Karpas-422 (cell line): Measurements from ENCODE around the gene MDH2. TPM values are rescaled to one million over a fixed set of nuclear protein-coding genes. Genes with fewer than 3 reads are reported as not detected.
"Not testable (repeated sequence)": the region's sequence is repeated elsewhere in the genome, so short reads cannot be mapped to it uniquely, and the experiment has no call there.

Source experiments
- DNase-seq: peaks from one replicate; pipeline ENCODE4 v3.0.0-alpha.2; 2015
- H2AFZ ChIP-seq: fragments of 200-600 bp; sonication (generic); 2 replicates; pipeline ENCODE4 v1.6.1; 2014; ENCODE audit warnings: antibody characterized with exemption, low read length, mixed read lengths
- H3K27ac ChIP-seq: fragments of 200-600 bp; sonication (generic); 2 replicates; pipeline ENCODE4 v1.5.1; 2014; ENCODE audit warnings: mild to moderate bottlenecking, low read length, moderate library complexity
- H3K27me3 ChIP-seq: fragments of 200-600 bp; sonication (generic); 2 replicates; pipeline ENCODE4 v1.6.1; 2014; ENCODE audit warnings: low read length, mixed read lengths
- H3K36me3 ChIP-seq: fragments of 200-600 bp; sonication (generic); 2 replicates; pipeline ENCODE4 v1.6.1; 2014; ENCODE audit warnings: low read length, mixed read lengths; ENCODE audit not compliant: insufficient read depth
- H3K4me1 ChIP-seq: fragments of 200-600 bp; sonication (generic); 2 replicates; pipeline ENCODE4 v1.6.1; 2014; ENCODE audit warnings: mild to moderate bottlenecking, low read length, mixed read lengths
- H3K4me2 ChIP-seq: fragments of 200-600 bp; sonication (generic); 2 replicates; pipeline ENCODE4 v1.6.1; 2014; ENCODE audit warnings: low read length, low read depth, mild to moderate bottlenecking; ENCODE audit not compliant: poor library complexity, severe bottlenecking
- H3K4me3 ChIP-seq: fragments of 200-600 bp; sonication (generic); 2 replicates; pipeline ENCODE4 v1.5.1; 2014; ENCODE audit warnings: mild to moderate bottlenecking, antibody characterized with exemption, low read length, mixed read lengths
- H3K79me2 ChIP-seq: fragments of 200-600 bp; sonication (generic); 2 replicates; pipeline ENCODE4 v1.6.1; 2014; ENCODE audit warnings: mild to moderate bottlenecking, low read length, mixed read lengths
- H3K9ac ChIP-seq: fragments of 200-600 bp; sonication (generic); 2 replicates; pipeline ENCODE4 v1.6.0; 2014; ENCODE audit warnings: low read length
- H3K9me2 ChIP-seq: fragments of 200-600 bp; sonication (generic), shearing (Covaris generic); replicated peaks from 2 replicates; pipeline ENCODE4 v1.6.0; 2014; ENCODE audit warnings: mild to moderate bottlenecking, low read length, moderate library complexity; ENCODE audit not compliant: insufficient read depth
- H3K9me3 ChIP-seq: fragments of 300-700, 200-600 bp; sonication (generic); 2 replicates; pipeline ENCODE4 v1.6.1; 2014; ENCODE audit warnings: low read length, mixed read lengths
- H4K20me1 ChIP-seq: fragments of 200-600 bp; sonication (generic); 2 replicates; pipeline ENCODE4 v1.6.1; 2014; ENCODE audit warnings: mild to moderate bottlenecking, antibody characterized with exemption, low read length, low read depth; ENCODE audit not compliant: insufficient read depth
- total RNA-seq: library from RNA; depleted of rRNA; stranded (reverse); fragments of >200 nt; shearing (Covaris generic); gene quantifications from 2 replicates; pipeline ENCODE4 v1.2.3, GENCODE V29; 2014; ENCODE audit warnings: low replicate concordance

The MDH2 gene
- total RNA-seq, 1 experiment from 2014 or later = 142 TPM

GRCh38 chr7:76058745-76059144 lies 10.8 kb downstream of the MDH2 start:
- H3K9me3 ChIP-seq, H3K27me3 ChIP-seq, H3K9me2 ChIP-seq, H3K4me2 ChIP-seq, H3K4me3 ChIP-seq, H3K4me1 ChIP-seq, DNase-seq, H2AFZ ChIP-seq, H3K9ac ChIP-seq, H3K27ac ChIP-seq: not testable (repeated sequence)
- Histone ChIP-seq H3K79me2 (peaks cover 20% of the 10 kb centered on the region), H4K20me1 (peaks cover 36% of the 10 kb centered on the region), H3K36me3 (peaks cover 34% of the 10 kb centered on the region)

DNA sequence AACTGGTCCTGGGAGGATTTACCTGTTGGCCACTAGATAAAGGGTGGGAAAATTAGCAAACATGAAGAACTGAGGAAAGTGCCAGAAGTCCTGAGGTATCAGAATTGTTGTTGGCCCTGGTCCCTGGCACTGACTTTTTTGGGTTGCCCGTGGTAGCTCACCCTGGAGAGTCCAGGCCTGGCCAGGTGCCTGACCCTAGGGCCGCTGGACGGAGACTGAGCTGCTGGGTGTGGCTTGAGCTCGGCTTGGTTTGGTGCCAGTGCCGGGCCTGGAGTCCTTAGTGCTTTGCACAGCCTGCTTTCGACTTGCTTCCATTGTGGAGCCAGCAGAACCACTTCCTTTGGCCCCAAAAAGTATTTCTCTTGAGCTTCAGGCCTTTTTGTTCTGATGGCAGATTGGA lies 12.9 kb downstream of the MDH2 start:
- H3K27me3 ChIP-seq = no peaks in the 10 kb centered on the region
- H3K4me2 ChIP-seq = no peak overlapping the region
- no peak overlapping the region for H2AFZ ChIP-seq
- DNase-seq = no peak
- no peaks in the 10 kb centered on the region for H3K9me2 ChIP-seq
- no peaks in the 10 kb centered on the region for H3K4me1 ChIP-seq
- H3K36me3 ChIP-seq = peaks cover 33% of the 10 kb centered on the region
- H4K20me1 ChIP-seq = peaks cover 19% of the 10 kb centered on the region
- H3K9ac ChIP-seq = no peak overlapping the region
- no peak overlapping the region for H3K4me3 ChIP-seq
- H3K9me3 ChIP-seq = no peaks in the 10 kb centered on the region
- H3K79me2 ChIP-seq = 0 out of 2 replicates have a peak, but pooled peaks cover 2% of the 10 kb centered on the region
- no peak overlapping the region for H3K27ac ChIP-seq

DNA sequence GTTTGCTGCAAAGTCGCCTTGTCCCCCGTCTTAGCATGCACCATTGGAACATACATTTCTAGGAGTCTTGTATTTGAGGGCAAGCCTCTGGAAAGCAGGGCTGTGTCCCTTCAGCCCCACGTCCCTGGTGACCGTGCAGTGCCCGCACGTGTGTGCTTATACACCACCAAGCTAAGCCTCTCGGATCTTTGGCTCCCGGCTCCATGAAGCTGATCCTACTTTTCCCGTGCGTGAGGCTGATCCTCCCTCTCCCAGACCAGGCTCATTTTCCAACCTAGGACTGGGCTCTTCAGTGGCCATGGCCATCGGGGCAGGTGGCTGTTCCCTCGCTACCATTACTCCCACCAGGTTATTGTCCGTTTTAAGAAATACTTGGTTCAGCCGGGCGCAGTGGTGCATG lies 14.3 kb downstream of the MDH2 start:
- H4K20me1 ChIP-seq = peaks cover 19% of the 10 kb centered on the region
- H3K79me2 ChIP-seq = no peaks in the 10 kb centered on the region
- no peak overlapping the region for H3K27ac ChIP-seq
- no peaks in the 10 kb centered on the region for H3K27me3 ChIP-seq
- no peaks in the 10 kb centered on the region for H3K9me3 ChIP-seq
- H3K4me2 ChIP-seq = no peak overlapping the region
- H3K9ac ChIP-seq = no peak overlapping the region
- no peak overlapping the region for H3K4me3 ChIP-seq
- no peak overlapping the region for H2AFZ ChIP-seq
- DNase-seq = no peak
- H3K4me1 ChIP-seq = no peaks in the 10 kb centered on the region
- peaks cover 33% of the 10 kb centered on the region for H3K36me3 ChIP-seq
- no peaks in the 10 kb centered on the region for H3K9me2 ChIP-seq

DNA sequence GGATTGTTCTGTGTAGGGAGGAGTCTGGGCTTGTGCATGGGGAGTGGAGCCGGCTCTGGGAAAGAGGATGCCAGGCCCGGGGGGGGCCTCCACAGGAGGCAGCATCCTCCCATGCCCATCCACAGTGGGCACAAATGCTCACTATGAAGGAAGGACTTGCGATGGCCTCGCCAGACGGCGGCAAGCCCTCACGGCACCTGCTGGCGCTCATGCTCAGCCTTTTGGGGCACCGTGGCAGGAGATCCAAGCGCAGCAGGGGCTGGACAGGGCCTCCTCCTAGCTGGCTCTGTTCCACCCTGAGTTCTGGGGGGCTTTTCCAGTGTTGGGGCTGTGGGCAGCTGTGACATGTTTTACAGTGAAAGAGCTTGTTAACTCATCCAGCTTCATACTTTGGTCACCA lies 15.2 kb downstream of the MDH2 start:
- Histone ChIP-seq H3K79me2 (no peaks in the 10 kb centered on the region), H4K20me1 (peaks cover 10% of the 10 kb centered on the region), H3K9ac (no peak overlapping the region), H3K9me3 (no peaks in the 10 kb centered on the region), H3K36me3 (peaks cover 25% of the 10 kb centered on the region), H3K9me2 (no peaks in the 10 kb centered on the region), H2AFZ (no peak overlapping the region), H3K27ac (no peak overlapping the region), H3K27me3 (no peaks in the 10 kb centered on the region), H3K4me2 (no peak overlapping the region), H3K4me3 (no peak overlapping the region), H3K4me1 (no peaks in the 10 kb centered on the region)
- DNase-seq = no peak

DNA sequence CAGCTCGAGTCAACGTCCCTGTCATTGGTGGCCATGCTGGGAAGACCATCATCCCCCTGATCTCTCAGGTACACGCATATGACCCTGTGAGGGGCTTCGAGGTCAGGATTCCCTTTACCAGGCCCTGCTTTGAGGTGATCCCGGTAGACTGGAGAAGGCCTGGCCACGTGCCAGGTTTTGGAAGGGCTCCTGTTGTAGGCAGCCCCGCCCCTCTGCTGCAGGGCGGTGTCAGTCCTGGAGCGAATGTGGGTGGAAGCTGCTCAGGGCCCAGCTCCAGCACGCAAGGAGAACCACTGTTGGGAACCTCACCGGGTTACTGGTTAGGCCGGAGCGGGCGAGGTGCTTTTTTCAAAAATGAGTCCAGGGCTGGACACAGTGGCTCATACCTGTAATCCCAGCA lies 15.6 kb downstream of the MDH2 start:
- H3K79me2 ChIP-seq = no peaks in the 10 kb centered on the region
- no peak for DNase-seq
- H3K4me1 ChIP-seq = no peaks in the 10 kb centered on the region
- no peak overlapping the region for H3K9ac ChIP-seq
- no peak overlapping the region for H3K27ac ChIP-seq
- peaks cover 23% of the 10 kb centered on the region for H3K36me3 ChIP-seq
- H3K4me3 ChIP-seq = no peak overlapping the region
- H4K20me1 ChIP-seq = peaks cover 10% of the 10 kb centered on the region
- no peaks in the 10 kb centered on the region for H3K9me3 ChIP-seq
- no peak overlapping the region for H3K4me2 ChIP-seq
- H3K27me3 ChIP-seq = no peaks in the 10 kb centered on the region
- H2AFZ ChIP-seq = no peak overlapping the region
- H3K9me2 ChIP-seq = no peaks in the 10 kb centered on the region

GRCh38 chr7:76064208-76064970 lies 16.5 kb downstream of the MDH2 start:
- H3K4me2 ChIP-seq = no peak overlapping the region
- no peak overlapping the region for H3K4me3 ChIP-seq
- no peak for DNase-seq
- H3K9me2 ChIP-seq = no peaks in the 10 kb centered on the region
- H2AFZ ChIP-seq = no peak overlapping the region
- peaks cover 20% of the 10 kb centered on the region for H3K36me3 ChIP-seq
- no peak overlapping the region for H3K9ac ChIP-seq
- no peak overlapping the region for H3K27ac ChIP-seq
- no peaks in the 10 kb centered on the region for H3K79me2 ChIP-seq
- H4K20me1 ChIP-seq = peaks cover 10% of the 10 kb centered on the region
- no peaks in the 10 kb centered on the region for H3K4me1 ChIP-seq
- no peaks in the 10 kb centered on the region for H3K27me3 ChIP-seq
- H3K9me3 ChIP-seq = no peaks in the 10 kb centered on the region

- Histone ChIP-seq H2AFZ (no peak overlapping the region), H3K9me3 (no peaks in the 10 kb centered on the region), H3K4me1 (no peaks in the 10 kb centered on the region), H3K27me3 (no peaks in the 10 kb centered on the region), H3K4me3 (no peak overlapping the region), H4K20me1 (peaks cover 10% of the 10 kb centered on the region), H3K79me2 (no peaks in the 10 kb centered on the region), H3K27ac (no peak overlapping the region), H3K9me2 (no peaks in the 10 kb centered on the region), H3K4me2 (no peak overlapping the region), H3K36me3 (peaks cover 16% of the 10 kb centered on the region), H3K9ac (no peak overlapping the region)
- no peak for DNase-seq
Measured at GRCh38 chr7:76065016-76065612, 17.2 kb downstream of the MDH2 start.

GRCh38 chr7:76066716-76067503 lies 19.0 kb downstream of the MDH2 start:
- Histone ChIP-seq H3K9ac (no peak overlapping the region), H3K4me2 (no peak overlapping the region), H3K4me1 (no peaks in the 10 kb centered on the region), H3K36me3 (peaks cover 8% of the 10 kb centered on the region), H3K27me3 (no peaks in the 10 kb centered on the region), H3K4me3 (no peak overlapping the region), H2AFZ (no peak overlapping the region), H3K79me2 (no peaks in the 10 kb centered on the region), H4K20me1 (peaks cover 10% of the 10 kb centered on the region), H3K9me2 (no peaks in the 10 kb centered on the region), H3K27ac (no peak overlapping the region), H3K9me3 (no peaks in the 10 kb centered on the region)
- no peak for DNase-seq
